ENCODE measurements around the gene PMEPA1.

DNA sequence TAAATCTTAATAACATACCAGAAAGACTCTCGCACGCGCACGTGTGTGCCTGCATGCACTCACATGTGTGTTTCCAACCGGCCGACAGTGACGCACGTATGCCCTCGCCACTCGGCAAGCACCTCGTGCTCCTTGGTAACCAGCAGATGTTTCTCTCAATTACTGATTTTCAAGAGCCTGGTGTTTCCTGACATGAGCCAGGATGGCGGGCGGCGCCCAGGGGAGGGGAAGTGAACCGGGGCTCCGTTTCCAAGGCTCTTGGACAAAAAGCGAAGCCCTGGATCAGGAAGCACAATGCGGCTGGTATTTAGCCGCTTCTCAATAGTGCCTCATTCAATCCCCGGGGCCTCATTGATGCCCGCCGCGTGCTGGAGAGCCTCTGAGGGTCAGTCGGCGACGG, 37.7 kb downstream of the PMEPA1 start:
- TF ChIP-seq, protein P1, sequence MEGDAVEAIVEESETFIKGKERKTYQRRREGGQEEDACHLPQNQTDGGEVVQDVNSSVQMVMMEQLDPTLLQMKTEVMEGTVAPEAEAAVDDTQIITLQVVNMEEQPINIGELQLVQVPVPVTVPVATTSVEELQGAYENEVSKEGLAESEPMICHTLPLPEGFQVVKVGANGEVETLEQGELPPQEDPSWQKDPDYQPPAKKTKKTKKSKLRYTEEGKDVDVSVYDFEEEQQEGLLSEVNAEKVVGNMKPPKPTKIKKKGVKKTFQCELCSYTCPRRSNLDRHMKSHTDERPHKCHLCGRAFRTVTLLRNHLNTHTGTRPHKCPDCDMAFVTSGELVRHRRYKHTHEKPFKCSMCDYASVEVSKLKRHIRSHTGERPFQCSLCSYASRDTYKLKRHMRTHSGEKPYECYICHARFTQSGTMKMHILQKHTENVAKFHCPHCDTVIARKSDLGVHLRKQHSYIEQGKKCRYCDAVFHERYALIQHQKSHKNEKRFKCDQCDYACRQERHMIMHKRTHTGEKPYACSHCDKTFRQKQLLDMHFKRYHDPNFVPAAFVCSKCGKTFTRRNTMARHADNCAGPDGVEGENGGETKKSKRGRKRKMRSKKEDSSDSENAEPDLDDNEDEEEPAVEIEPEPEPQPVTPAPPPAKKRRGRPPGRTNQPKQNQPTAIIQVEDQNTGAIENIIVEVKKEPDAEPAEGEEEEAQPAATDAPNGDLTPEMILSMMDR (IDR thresholded peaks at IDR 0.05 in 8 of 11, conservative IDR thresholded peaks at IDR 0.05 in 3 of 11) = no peak
- peak; percentile 64 to 86 (median 78) for TF ChIP-seq POLR2AphosphoS5 (IDR thresholded peaks at IDR 0.05)
